K562 (cell line): ENCODE data around the gene SLC3A2. TPM values are rescaled to one million over a fixed set of nuclear protein-coding genes. Genes with fewer than 3 reads are reported as not detected.

ENCODE experiments used
- ATAC-seq: fragments of 200-7000 bp; cut with Tn5 transposase; 3 replicates; pipeline ENCODE4 v1.9.1; 2020; ENCODE audit warnings: moderate library complexity
- BruUV-seq: library from RNA; stranded (reverse); fragments of 400-500 nt; replicated peaks from 2 replicates; lab custom pipeline; 2021; lab: Mats Ljungman, UMichigan
- CTCF ChIA-PET: fragments of 300-600 bp; formaldehyde crosslinking; extraction: SDS; loops from one replicate; lab custom pipeline; 2021; ENCODE audit warnings: low intra/inter-chr PET ratio; lab: Yijun Ruan, JAX
- POLR2A ChIA-PET: fragments of 300-600, 350-650 bp; sonication (Branson Sonifier 250); formaldehyde crosslinking; extraction: SDS; loops from one replicate; lab custom pipeline; 2021; ENCODE audit warnings: antibody characterized with exemption, inconsistent platforms; lab: Yijun Ruan, JAX
- DNase-seq, 4 experiments: peaks; one replicate each; pipeline versions ENCODE4 v3.0.0 to v3.0.0-alpha.2; 2011 to 2018; ENCODE audit warnings: low spot score in 3 of 4, mixed read lengths in 3 of 4; ENCODE audit errors: extremely low read depth in 1 of 4
- FAIRE-seq: peaks from 2 replicates; lab custom pipeline; 2011; peaks lifted over from hg19 to GRCh38; lab: Jason Lieb, UNC
- H2AFZ ChIP-seq: 2 replicates; pipeline ENCODE4 v1.6.0; 2011; ENCODE audit warnings: low read depth, low read length, control low read depth, inconsistent platforms
- H3K27ac ChIP-seq: fragments of 200-600 bp; 3 replicates; pipeline ENCODE4 v1.8.0; 2011; ENCODE audit warnings: low read depth, mild to moderate bottlenecking, control low read depth, inconsistent platforms, low read length, moderate library complexity, mixed read lengths; ENCODE audit errors: extremely low read depth
- H3K27me3 ChIP-seq, 2 experiments: fragments of 300-600 bp in 1 of 2; 2 replicates in 1 of 2; 3 replicates in 1 of 2; pipeline versions ENCODE4 v1.6.0 to v1.8.0; 2011; ENCODE audit warnings: inconsistent platforms in 2 of 2, low read length in 2 of 2, mild to moderate bottlenecking in 1 of 2, mixed read lengths in 1 of 2, moderate library complexity in 1 of 2; ENCODE audit not compliant: control insufficient read depth in 2 of 2, insufficient read depth in 2 of 2
- H3K36me3 ChIP-seq: fragments of 300-600 bp; 3 replicates; pipeline ENCODE4 v1.8.0; 2011; ENCODE audit warnings: mild to moderate bottlenecking, low read length, inconsistent platforms; ENCODE audit not compliant: control insufficient read depth, insufficient read depth
- H3K4me1 ChIP-seq, 2 experiments: fragments of 200-600 bp in 1 of 2; replicated peaks in 1 of 2; 2 replicates in 1 of 2; 3 replicates in 1 of 2; pipeline versions ENCODE4 v1.5.1 to v1.8.0; 2011; ENCODE audit warnings: inconsistent platforms in 2 of 2, low read length in 2 of 2, mild to moderate bottlenecking in 1 of 2, mixed read lengths in 1 of 2, moderate library complexity in 1 of 2; ENCODE audit not compliant: control insufficient read depth in 2 of 2, insufficient read depth in 2 of 2
- H3K4me2 ChIP-seq: 2 replicates; pipeline ENCODE4 v1.6.1; 2011; ENCODE audit warnings: low read length, control low read depth, inconsistent platforms, mixed read lengths; ENCODE audit not compliant: insufficient read depth
- H3K4me3 ChIP-seq: fragments of 200-600 bp; sonication (generic), shearing (Covaris generic); 2 replicates; pipeline ENCODE4 v1.5.1; 2016; ENCODE audit warnings: control low read depth, inconsistent platforms
- H3K79me2 ChIP-seq: fragments of 200-600 bp; 3 replicates; pipeline ENCODE4 v1.8.0; 2011; ENCODE audit warnings: low read length, inconsistent platforms; ENCODE audit not compliant: control insufficient read depth, insufficient read depth
- H3K9ac ChIP-seq, 2 experiments: 2 replicates each; pipeline versions ENCODE4 v1.6.0 to v1.6.1; 2011; ENCODE audit warnings: low read depth in 2 of 2, low read length in 2 of 2, control low read depth in 1 of 2, inconsistent platforms in 1 of 2, mild to moderate bottlenecking in 1 of 2, mixed read lengths in 1 of 2; ENCODE audit not compliant: insufficient read depth in 1 of 2
- H3K9me1 ChIP-seq: one replicate; pipeline ENCODE4 v1.6.0; 2011; ENCODE audit warnings: inconsistent platforms, mild to moderate bottlenecking, low read length, moderate library complexity; ENCODE audit not compliant: control insufficient read depth, insufficient read depth
- H3K9me3 ChIP-seq: replicated peaks from 2 replicates; pipeline ENCODE4 v1.5.1; 2011; ENCODE audit warnings: low read depth, low read length, inconsistent platforms; ENCODE audit not compliant: control insufficient read depth, insufficient read depth
- H4K20me1 ChIP-seq: replicated peaks from 2 replicates; pipeline ENCODE4 v1.6.1; 2011; ENCODE audit warnings: low read length, inconsistent platforms, mixed read lengths; ENCODE audit not compliant: control insufficient read depth, insufficient read depth
- ATF7 ChIP-seq: fragments of 450-650 bp; IDR thresholded peaks from 2 replicates; pipeline ENCODE4 v1.7.1; 2014; ENCODE audit warnings: mild to moderate bottlenecking, moderate library complexity
- BHLHE40 ChIP-seq: IDR thresholded peaks from 2 replicates; pipeline ENCODE4 v1.6.1; 2011; ENCODE audit warnings: low read length, improper control_type of control experiment
- CREBBP ChIP-seq: IDR thresholded peaks from one replicate; pipeline ENCODE4 v1.6.1; 2012; ENCODE audit warnings: low read depth, mild to moderate bottlenecking, control low read depth, inconsistent platforms, low read length
- FOXK1 ChIP-seq: sonication (generic); formaldehyde crosslinking; IDR thresholded peaks from 2 replicates; pipeline ENCODE4 v1.8.0; 2022; ENCODE audit warnings: missing genetic modification reagents, mild to moderate bottlenecking, borderline replicate concordance
- GTF2E2 ChIP-seq: fragments of 200-800 bp; sonication (Bioruptor generic); IDR thresholded peaks from 2 replicates; pipeline ENCODE4 v1.6.1; 2016; ENCODE audit warnings: missing genetic modification characterization, missing compliant biosample characterization
- KLF1 ChIP-seq: fragments of 450-650 bp; IDR thresholded peaks from 2 replicates; pipeline ENCODE4 v1.6.1; 2016; ENCODE audit warnings: missing genetic modification characterization, missing compliant biosample characterization
- PCBP2 ChIP-seq: fragments of 200-400 bp; formaldehyde crosslinking; IDR thresholded peaks from 2 replicates; pipeline ENCODE4 v1.6.1; 2018; ENCODE audit warnings: low read length, low read depth, mild to moderate bottlenecking, moderate library complexity; ENCODE audit not compliant: poor library complexity, severe bottlenecking
- RFX1 ChIP-seq: fragments of 450-650 bp; IDR thresholded peaks from 2 replicates; pipeline ENCODE4 v1.6.1; 2016; ENCODE audit warnings: mild to moderate bottlenecking, moderate library complexity
- ZNF584 ChIP-seq: fragments of 200-800 bp; sonication (Bioruptor generic); IDR thresholded peaks from 2 replicates; pipeline ENCODE4 v1.6.1; 2016; ENCODE audit warnings: low read depth, mild to moderate bottlenecking, missing genetic modification characterization, missing compliant biosample characterization
- WGBS: fragments of 100-300 bp; shearing (Covaris generic); methylation state at CpG from one replicate; pipeline ENCODE4 v1.1.6; 2016; ENCODE audit warnings: low coverage, mixed read lengths; ENCODE audit not compliant: insufficient coverage; ENCODE audit errors: missing lambda C conversion rate; 5-methylcytosine and 5-hydroxymethylcytosine counted together
- in situ Hi-C: fragments of 300-500 bp; cut with MboI; formaldehyde crosslinking; loops from 4 replicates; pipeline ENCODE4 v1.15.0; 2018; ENCODE audit warnings: inconsistent platforms, mixed read lengths
- intact Hi-C: fragments of 100-400 bp; cut with micrococcal nuclease; formaldehyde crosslinking; loops from 2 replicates; pipeline ENCODE4 v1.14.2; 2022
- polyA plus RNA-seq, 8 experiments: library from polyadenylated mRNA; depleted of rRNA in 4 of 8; stranded (reverse) in 5 of 8; unstranded in 3 of 8; fragments of >200 nt; fragmentation: Nextera tagmentation in 2 of 8; fragmentation: Illumina TruSeq in 1 of 8; extraction: Ambion mirVana in 2 of 8; extraction: Trizol in 1 of 8; gene quantifications; 2 replicates each; pipeline versions ENCODE4 v1.2.1 to v1.2.3, GENCODE V29; 2011 to 2014; ENCODE audit warnings: inconsistent platforms in 1 of 8, missing spikeins in 1 of 8
- total RNA-seq, 7 experiments: library from RNA; depleted of rRNA in 6 of 7; stranded (reverse); fragments of >200 nt in 6 of 7; fragmentation: Illumina TruSeq in 2 of 7; extraction: Trizol in 2 of 7; gene quantifications; 2 replicates each; pipeline versions ENCODE4 v1.2.1 to v1.2.3, GENCODE V29; 2011 to 2021; ENCODE audit warnings: low replicate concordance in 1 of 7
- TF ChIP-seq, protein P1 (sequence below): sonication (generic); formaldehyde crosslinking; IDR thresholded peaks from 2 replicates; pipeline ENCODE4 v1.8.0; 2022; ENCODE audit warnings: missing genetic modification reagents, mild to moderate bottlenecking, borderline replicate concordance
- TF ChIP-seq, protein P2 (sequence below), 2 experiments: fragments of 450-650 bp; IDR thresholded peaks; 2 replicates each; pipeline ENCODE4 v1.6.1; 2018; ENCODE audit warnings: mild to moderate bottlenecking in 2 of 2, low read depth in 1 of 2; ENCODE audit not compliant: partially characterized antibody in 2 of 2
- TF ChIP-seq, protein P3 (sequence below): fragments of 250-450 bp; sonication (Bioruptor Pico); IDR thresholded peaks from 2 replicates; pipeline ENCODE4 v1.9.0; 2021; ENCODE audit warnings: mild to moderate bottlenecking, inconsistent platforms

SLC3A2 gene
- total and polyA plus RNA-seq, 9 of the 15 experiments (the other 6 are each of a cell fraction or from before 2014, with no cell fraction given) = 20.0 to 296 (median 214) TPM

DNA sequence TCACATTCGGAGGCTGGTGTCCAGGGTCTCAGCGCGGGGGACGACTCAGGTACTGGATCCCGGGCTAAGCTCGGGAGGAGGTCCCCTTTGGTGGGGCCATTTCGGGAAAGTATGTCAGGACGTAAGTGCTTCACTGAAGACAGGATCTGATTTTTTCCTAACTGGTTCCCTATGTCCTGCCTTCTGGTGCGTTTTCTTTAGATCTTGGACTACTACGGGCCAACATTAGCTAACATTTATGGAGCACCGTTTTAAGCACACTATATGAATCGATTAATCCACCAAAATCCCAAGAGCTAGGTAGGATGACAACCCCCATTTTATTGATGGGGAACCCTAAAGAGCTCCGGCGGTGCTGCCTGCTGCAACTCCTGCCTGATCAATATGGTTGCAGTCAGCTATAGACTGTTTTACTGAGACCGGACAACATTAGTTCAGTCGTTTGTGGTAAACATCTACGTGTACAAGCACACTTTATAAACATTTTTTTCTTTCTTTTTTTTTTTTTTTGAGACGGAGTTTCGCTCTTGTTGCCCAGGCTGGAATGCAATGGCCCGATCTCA is 24.3 kb upstream of the SLC3A2 start:
- Histone ChIP-seq H4K20me1 (peaks cover 41% of the 10 kb centered on the region), H3K9ac (peak overlapping the region; percentile 96), H3K4me1 (peaks cover 10 to 24% of the 10 kb centered on the region in 2 experiments; a peak in 4 of 5 replicates), H3K4me3 (peak overlapping the region; percentile 74), H2AFZ (peak overlapping the region; percentile 79), H3K27ac (peak overlapping the region; percentile 99), H3K9me1 (no peaks in the 10 kb centered on the region), H3K79me2 (peaks cover 99% of the 10 kb centered on the region), H3K36me3 (peaks cover 60% of the 10 kb centered on the region), H3K4me2 (peak overlapping the region; percentile 99), H3K9me3 (no peaks in the 10 kb centered on the region), H3K27me3 (no peaks in the 10 kb centered on the region)
- FAIRE-seq = no peak
- ChIA-PET POLR2A (interaction anchor here (0.6 to 10.0 kb wide), 47 partner anchors 8 to 835 kb away, joined by 3 to 403 read pairs (median 6); partner anchors contain the start of genes BSCL2, C11orf98, CSKMT and HNRNPUL2), CTCF (interaction anchor here (0.5 kb wide), 1 partner anchor 68 kb away, joined by 5 read pairs; no protein-coding TSS in a partner anchor)
- BruUV-seq = TSS peak; percentile 87
- under 1% methylated on average over 17 of the region's 20 CpGs for WGBS
- in situ Hi-C loops (loop anchor here (25.0 kb wide), 1 partner anchor 469 kb away; no protein-coding TSS in a partner anchor), intact Hi-C loops (loop anchor here (2.0 to 5.0 kb wide), 2 partner anchors 16 to 459 kb away; no protein-coding TSS in a partner anchor)
- ATAC-seq = no peak
- no peak for DNase-seq
- TF ChIP-seq PCBP2 = no peak
- no peak for TF ChIP-seq RFX1
- TF ChIP-seq BHLHE40 = no peak
- TF ChIP-seq GTF2E2 = no peak
- TF ChIP-seq CREBBP = no peak
- no peak for TF ChIP-seq ZNF584 (CRISPR knock-in tag)
- TF ChIP-seq KLF1 = 0 out of 2 replicates have a peak, but pooled peaks have one; percentile 12
- TF ChIP-seq, protein P1, sequence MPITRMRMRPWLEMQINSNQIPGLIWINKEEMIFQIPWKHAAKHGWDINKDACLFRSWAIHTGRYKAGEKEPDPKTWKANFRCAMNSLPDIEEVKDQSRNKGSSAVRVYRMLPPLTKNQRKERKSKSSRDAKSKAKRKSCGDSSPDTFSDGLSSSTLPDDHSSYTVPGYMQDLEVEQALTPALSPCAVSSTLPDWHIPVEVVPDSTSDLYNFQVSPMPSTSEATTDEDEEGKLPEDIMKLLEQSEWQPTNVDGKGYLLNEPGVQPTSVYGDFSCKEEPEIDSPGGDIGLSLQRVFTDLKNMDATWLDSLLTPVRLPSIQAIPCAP (CRISPR knock-in tag) = no peak
- TF ChIP-seq, protein P2, sequence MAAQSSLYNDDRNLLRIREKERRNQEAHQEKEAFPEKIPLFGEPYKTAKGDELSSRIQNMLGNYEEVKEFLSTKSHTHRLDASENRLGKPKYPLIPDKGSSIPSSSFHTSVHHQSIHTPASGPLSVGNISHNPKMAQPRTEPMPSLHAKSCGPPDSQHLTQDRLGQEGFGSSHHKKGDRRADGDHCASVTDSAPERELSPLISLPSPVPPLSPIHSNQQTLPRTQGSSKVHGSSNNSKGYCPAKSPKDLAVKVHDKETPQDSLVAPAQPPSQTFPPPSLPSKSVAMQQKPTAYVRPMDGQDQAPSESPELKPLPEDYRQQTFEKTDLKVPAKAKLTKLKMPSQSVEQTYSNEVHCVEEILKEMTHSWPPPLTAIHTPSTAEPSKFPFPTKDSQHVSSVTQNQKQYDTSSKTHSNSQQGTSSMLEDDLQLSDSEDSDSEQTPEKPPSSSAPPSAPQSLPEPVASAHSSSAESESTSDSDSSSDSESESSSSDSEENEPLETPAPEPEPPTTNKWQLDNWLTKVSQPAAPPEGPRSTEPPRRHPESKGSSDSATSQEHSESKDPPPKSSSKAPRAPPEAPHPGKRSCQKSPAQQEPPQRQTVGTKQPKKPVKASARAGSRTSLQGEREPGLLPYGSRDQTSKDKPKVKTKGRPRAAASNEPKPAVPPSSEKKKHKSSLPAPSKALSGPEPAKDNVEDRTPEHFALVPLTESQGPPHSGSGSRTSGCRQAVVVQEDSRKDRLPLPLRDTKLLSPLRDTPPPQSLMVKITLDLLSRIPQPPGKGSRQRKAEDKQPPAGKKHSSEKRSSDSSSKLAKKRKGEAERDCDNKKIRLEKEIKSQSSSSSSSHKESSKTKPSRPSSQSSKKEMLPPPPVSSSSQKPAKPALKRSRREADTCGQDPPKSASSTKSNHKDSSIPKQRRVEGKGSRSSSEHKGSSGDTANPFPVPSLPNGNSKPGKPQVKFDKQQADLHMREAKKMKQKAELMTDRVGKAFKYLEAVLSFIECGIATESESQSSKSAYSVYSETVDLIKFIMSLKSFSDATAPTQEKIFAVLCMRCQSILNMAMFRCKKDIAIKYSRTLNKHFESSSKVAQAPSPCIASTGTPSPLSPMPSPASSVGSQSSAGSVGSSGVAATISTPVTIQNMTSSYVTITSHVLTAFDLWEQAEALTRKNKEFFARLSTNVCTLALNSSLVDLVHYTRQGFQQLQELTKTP (IDR thresholded peaks at IDR 0.05; ENCODE audit: low read depth in 1 of 2, partially characterized antibody in 2 of 2) = peak in 1 of 2 experiments; percentile 18
- TF ChIP-seq FOXK1 = peak; percentile 70; the same call in 1 of the 2 replicates
- 0 out of 2 replicates have a peak, but pooled peaks have one; percentile 44 for TF ChIP-seq ATF7
- TF ChIP-seq, protein P3, sequence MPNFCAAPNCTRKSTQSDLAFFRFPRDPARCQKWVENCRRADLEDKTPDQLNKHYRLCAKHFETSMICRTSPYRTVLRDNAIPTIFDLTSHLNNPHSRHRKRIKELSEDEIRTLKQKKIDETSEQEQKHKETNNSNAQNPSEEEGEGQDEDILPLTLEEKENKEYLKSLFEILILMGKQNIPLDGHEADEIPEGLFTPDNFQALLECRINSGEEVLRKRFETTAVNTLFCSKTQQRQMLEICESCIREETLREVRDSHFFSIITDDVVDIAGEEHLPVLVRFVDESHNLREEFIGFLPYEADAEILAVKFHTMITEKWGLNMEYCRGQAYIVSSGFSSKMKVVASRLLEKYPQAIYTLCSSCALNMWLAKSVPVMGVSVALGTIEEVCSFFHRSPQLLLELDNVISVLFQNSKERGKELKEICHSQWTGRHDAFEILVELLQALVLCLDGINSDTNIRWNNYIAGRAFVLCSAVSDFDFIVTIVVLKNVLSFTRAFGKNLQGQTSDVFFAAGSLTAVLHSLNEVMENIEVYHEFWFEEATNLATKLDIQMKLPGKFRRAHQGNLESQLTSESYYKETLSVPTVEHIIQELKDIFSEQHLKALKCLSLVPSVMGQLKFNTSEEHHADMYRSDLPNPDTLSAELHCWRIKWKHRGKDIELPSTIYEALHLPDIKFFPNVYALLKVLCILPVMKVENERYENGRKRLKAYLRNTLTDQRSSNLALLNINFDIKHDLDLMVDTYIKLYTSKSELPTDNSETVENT (CRISPR knock-in tag) = no peak
